HEK293 (cell line): ENCODE measurements around the gene RAB44.

ENCODE experiments used
- GLI2 ChIP-seq: fragments of 450-650 bp; formaldehyde crosslinking; IDR thresholded peaks from 2 replicates; pipeline ENCODE4; 2017; ENCODE audit warnings: missing biosample characterization, missing genetic modification characterization, low read depth, borderline replicate concordance
- ZNF174 ChIP-seq: fragments of 450-650 bp; formaldehyde crosslinking; IDR thresholded peaks from 2 replicates; pipeline ENCODE4 v1.5.0; 2017; ENCODE audit warnings: missing biosample characterization, mild to moderate bottlenecking, missing genetic modification characterization
- ZNF350 ChIP-seq: fragments of 450-650 bp; formaldehyde crosslinking; IDR thresholded peaks from 2 replicates; pipeline ENCODE4 v1.5.0; 2017; ENCODE audit warnings: missing biosample characterization, mild to moderate bottlenecking, missing genetic modification characterization
- ZNF48 ChIP-seq: fragments of 450-650 bp; formaldehyde crosslinking; IDR thresholded peaks from 2 replicates; pipeline ENCODE4 v1.5.1; 2016; ENCODE audit warnings: missing biosample characterization, missing genetic modification characterization
- ZNF530 ChIP-seq: fragments of 450-650 bp; formaldehyde crosslinking; IDR thresholded peaks from 2 replicates; pipeline ENCODE4 v1.5.1; 2016; ENCODE audit warnings: low read depth, missing biosample characterization, missing genetic modification characterization
- ZNF561 ChIP-seq: fragments of 450-650 bp; IDR thresholded peaks from 2 replicates; pipeline ENCODE4 v1.5.1; 2018; ENCODE audit warnings: missing biosample characterization, missing genetic modification characterization, borderline replicate concordance
- TF ChIP-seq, protein P1 (sequence below): fragments of 450-650 bp; formaldehyde crosslinking; IDR thresholded peaks from 2 replicates; pipeline ENCODE4 v1.5.1; 2016; ENCODE audit warnings: missing biosample characterization, missing genetic modification characterization
- TF ChIP-seq, protein P2 (sequence below): sonication (generic); formaldehyde crosslinking; IDR thresholded peaks from 2 replicates; pipeline ENCODE4 v1.8.1; 2022; ENCODE audit warnings: mild to moderate bottlenecking, moderate library complexity, missing genetic modification reagents
- TF ChIP-seq, protein P3 (sequence below): fragments of 450-650 bp; IDR thresholded peaks from 2 replicates; pipeline ENCODE4 v1.5.1; 2018; ENCODE audit warnings: missing biosample characterization, missing genetic modification characterization

DNA sequence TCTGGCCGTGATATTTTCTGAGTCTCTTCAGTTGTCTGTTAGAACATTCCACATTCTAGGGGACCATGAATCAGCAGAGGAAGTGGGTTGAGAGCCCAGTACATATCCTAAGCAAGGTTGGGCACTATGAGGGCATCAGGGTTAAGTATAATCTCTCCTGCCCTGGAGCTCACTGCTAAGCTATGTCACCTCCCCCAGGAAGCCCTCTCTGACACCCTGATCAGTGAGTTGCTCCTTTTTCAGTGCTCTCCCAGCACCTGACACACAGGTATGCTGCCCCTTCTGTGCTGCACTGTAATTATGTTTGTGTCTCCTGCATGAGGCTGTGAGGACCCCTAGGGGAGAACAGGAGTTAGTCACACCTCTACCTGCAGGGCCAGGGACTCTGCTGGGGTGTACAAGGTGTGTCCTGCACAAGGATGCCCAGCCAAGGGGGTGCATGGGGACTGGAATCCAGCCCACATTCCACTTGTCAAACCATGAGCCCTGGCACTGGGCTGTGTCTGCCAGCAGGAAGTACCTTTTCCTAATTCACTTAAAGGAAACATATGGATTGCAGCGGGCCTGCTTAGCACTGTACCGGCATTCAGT lies 3.9 kb downstream of the RAB44 start:
- TF ChIP-seq, protein P1, sequence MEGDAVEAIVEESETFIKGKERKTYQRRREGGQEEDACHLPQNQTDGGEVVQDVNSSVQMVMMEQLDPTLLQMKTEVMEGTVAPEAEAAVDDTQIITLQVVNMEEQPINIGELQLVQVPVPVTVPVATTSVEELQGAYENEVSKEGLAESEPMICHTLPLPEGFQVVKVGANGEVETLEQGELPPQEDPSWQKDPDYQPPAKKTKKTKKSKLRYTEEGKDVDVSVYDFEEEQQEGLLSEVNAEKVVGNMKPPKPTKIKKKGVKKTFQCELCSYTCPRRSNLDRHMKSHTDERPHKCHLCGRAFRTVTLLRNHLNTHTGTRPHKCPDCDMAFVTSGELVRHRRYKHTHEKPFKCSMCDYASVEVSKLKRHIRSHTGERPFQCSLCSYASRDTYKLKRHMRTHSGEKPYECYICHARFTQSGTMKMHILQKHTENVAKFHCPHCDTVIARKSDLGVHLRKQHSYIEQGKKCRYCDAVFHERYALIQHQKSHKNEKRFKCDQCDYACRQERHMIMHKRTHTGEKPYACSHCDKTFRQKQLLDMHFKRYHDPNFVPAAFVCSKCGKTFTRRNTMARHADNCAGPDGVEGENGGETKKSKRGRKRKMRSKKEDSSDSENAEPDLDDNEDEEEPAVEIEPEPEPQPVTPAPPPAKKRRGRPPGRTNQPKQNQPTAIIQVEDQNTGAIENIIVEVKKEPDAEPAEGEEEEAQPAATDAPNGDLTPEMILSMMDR (tag by site-specific recombination): no peak
- TF ChIP-seq ZNF561 (no peak), ZNF530 (tag by site-specific recombination) (no peak), GLI2 (no peak), ZNF48 (tag by site-specific recombination) (no peak), ZNF174 (tag by site-specific recombination) (no peak), ZNF350 (tag by site-specific recombination) (no peak)
- TF ChIP-seq, protein P2, sequence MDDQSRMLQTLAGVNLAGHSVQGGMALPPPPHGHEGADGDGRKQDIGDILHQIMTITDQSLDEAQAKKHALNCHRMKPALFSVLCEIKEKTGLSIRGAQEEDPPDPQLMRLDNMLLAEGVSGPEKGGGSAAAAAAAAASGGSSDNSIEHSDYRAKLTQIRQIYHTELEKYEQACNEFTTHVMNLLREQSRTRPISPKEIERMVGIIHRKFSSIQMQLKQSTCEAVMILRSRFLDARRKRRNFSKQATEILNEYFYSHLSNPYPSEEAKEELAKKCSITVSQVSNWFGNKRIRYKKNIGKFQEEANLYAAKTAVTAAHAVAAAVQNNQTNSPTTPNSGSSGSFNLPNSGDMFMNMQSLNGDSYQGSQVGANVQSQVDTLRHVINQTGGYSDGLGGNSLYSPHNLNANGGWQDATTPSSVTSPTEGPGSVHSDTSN: no peak
- TF ChIP-seq, protein P3, sequence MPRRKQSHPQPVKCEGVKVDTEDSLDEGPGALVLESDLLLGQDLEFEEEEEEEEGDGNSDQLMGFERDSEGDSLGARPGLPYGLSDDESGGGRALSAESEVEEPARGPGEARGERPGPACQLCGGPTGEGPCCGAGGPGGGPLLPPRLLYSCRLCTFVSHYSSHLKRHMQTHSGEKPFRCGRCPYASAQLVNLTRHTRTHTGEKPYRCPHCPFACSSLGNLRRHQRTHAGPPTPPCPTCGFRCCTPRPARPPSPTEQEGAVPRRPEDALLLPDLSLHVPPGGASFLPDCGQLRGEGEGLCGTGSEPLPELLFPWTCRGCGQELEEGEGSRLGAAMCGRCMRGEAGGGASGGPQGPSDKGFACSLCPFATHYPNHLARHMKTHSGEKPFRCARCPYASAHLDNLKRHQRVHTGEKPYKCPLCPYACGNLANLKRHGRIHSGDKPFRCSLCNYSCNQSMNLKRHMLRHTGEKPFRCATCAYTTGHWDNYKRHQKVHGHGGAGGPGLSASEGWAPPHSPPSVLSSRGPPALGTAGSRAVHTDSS (tag by site-specific recombination): no peak
